Hematopoietic multipotent progenitor cell treated with erythropoietin and hydrocortisone succinate and interleukin-3 and kit ligand, for 4 days (in vitro differentiated cells): ENCODE results near the gene C4orf46.
"Not testable (repeated sequence)": the region's sequence is repeated elsewhere in the genome, so short reads cannot be mapped to it uniquely, and the experiment has no call there.

Experiments used
- DNase-seq: peaks from one replicate; pipeline ENCODE4 v3.0.0-alpha.2; 2015

The C4orf46 gene

GRCh38 chr4:158671665-158671914 is at the start of gene C4orf46:
Gene C4orf46 (minus strand): TSS chr4:158671887. CDS start chr4:158671801, 86 bp downstream.
- DNase-seq, result no peak

- no peak for DNase-seq
Measured at GRCh38 chr4:158715802-158716201, 44.1 kb upstream of the C4orf46 start.

GRCh38 chr4:158714937-158715336 is 43.2 kb upstream of the C4orf46 start:
- DNase-seq, result no peak

GRCh38 chr4:158712622-158713021 is 40.9 kb upstream of the C4orf46 start:
- not testable (repeated sequence) for DNase-seq

- DNase-seq, result peak; percentile 54
Measured at GRCh38 chr4:158710814-158711213, 39.1 kb upstream of the C4orf46 start.

- no peak for DNase-seq
Measured at GRCh38 chr4:158704274-158704673, 32.6 kb upstream of the C4orf46 start.

- no peak for DNase-seq
Measured at GRCh38 chr4:158688813-158689212, 17.1 kb upstream of the C4orf46 start.

- no peak for DNase-seq
Measured at GRCh38 chr4:158682066-158682465, 10.4 kb upstream of the C4orf46 start.

GRCh38 chr4:158681629-158682028 is 9.9 kb upstream of the C4orf46 start:
- DNase-seq, result no peak

GRCh38 chr4:158678767-158679166 is 7.1 kb upstream of the C4orf46 start:
- no peak for DNase-seq

GRCh38 chr4:158676076-158676475 is 4.4 kb upstream of the C4orf46 start:
- DNase-seq, result no peak

- DNase-seq, result no peak
Measured at GRCh38 chr4:158673633-158674032, 1.9 kb upstream of the C4orf46 start.

- peak; percentile 100 for DNase-seq
Measured at GRCh38 chr4:158671915-158672806, 474 bp upstream of the C4orf46 start, which contains the start of gene ETFDH. Gene ETFDH (plus strand): TSS chr4:158672296. CDS start chr4:158672457, 161 bp downstream.

GRCh38 chr4:158670975-158671664 is 567 bp downstream of the C4orf46 start:
- peak; percentile 91 for DNase-seq

GRCh38 chr4:158669310-158669709 is 2.4 kb downstream of the C4orf46 start:
- no peak for DNase-seq

- peak; percentile 83 for DNase-seq
Measured at GRCh38 chr4:158667651-158668198, 4.0 kb downstream of the C4orf46 start.

GRCh38 chr4:158666892-158667291 is 4.8 kb downstream of the C4orf46 start:
- DNase-seq, result no peak

- DNase-seq, result no peak
Measured at GRCh38 chr4:158664806-158665205, 6.9 kb downstream of the C4orf46 start.

- DNase-seq, result peak; percentile 83
Measured at GRCh38 chr4:158663707-158664625, 7.7 kb downstream of the C4orf46 start.

- peak; percentile 75 for DNase-seq
Measured at GRCh38 chr4:158663255-158663654, 8.4 kb downstream of the C4orf46 start.

GRCh38 chr4:158657291-158657690 is 14.4 kb downstream of the C4orf46 start:
- no peak for DNase-seq

- DNase-seq, result no peak
Measured at GRCh38 chr4:158656439-158656838, 15.2 kb downstream of the C4orf46 start.

- DNase-seq, result no peak
Measured at GRCh38 chr4:158652920-158653319, 18.8 kb downstream of the C4orf46 start.
